ENCODE results near the gene CDK2.
A peak's percentile ranks its signal among the peaks of the same experiment; 100 is the strongest.
"Not testable (repeated sequence)": the region's sequence is repeated elsewhere in the genome, so short reads cannot be mapped to it uniquely, and the experiment has no call there.

Gene CDK2

DNA sequence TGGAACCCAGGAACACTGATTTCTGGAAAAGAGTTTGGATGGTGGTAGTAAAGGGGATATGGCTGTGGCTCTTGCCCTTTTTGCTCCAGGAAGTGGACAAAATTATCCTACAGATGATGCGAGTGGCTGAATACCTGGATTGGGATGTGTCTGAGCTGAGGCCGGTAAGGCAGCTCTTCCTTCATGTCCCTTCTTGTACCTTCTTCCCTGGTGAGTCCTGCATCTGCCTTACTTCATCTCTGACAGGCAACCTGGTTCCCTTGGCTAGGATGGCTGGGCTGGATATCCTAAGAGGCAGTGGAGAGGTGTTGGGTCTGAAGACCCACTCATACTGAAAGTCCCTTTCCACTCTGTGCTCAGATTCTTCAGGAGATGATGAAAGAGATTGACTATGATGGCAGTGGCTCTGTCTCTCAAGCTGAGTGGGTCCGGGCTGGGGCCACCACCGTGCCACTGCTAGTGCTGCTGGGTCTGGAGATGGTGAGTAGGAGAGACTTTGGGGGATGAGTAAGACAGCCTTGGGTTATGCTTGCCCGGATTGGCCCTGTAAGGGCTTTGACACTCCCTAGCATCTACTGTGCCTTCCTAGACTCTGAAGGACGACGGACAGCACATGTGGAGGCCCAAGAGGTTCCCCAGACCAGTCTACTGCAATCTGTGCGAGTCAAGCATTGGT, 27.7 kb upstream of the CDK2 start:
- no peak for DNase-seq

DNA sequence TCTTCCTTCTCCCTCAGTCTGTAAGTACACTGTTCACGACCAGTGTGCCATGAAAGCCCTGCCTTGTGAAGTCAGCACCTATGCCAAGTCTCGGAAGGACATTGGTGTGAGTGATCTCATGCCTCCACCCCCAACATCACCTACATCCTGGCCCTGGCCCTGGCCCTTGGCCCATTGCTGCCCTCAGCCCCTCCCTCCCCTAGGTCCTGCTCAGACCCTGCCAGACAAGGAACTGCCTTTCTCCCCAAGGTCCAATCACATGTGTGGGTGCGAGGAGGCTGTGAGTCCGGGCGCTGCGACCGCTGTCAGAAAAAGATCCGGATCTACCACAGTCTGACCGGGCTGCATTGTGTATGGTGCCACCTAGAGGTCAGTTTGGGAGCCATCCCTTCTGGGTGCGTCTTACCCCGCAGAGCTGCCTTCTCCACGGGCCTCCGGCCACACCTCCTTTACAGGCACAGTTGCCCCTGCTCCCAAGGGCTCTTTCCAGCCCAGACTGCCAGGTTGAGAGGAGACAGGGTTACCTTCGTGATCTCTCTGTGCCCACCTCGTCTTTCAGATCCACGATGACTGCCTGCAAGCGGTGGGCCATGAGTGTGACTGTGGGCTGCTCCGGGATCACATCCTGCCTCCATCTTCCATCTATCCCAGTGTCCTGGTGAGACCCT, 26.4 kb upstream of the CDK2 start:
- DNase-seq = peak; percentile 71 to 76

DNA sequence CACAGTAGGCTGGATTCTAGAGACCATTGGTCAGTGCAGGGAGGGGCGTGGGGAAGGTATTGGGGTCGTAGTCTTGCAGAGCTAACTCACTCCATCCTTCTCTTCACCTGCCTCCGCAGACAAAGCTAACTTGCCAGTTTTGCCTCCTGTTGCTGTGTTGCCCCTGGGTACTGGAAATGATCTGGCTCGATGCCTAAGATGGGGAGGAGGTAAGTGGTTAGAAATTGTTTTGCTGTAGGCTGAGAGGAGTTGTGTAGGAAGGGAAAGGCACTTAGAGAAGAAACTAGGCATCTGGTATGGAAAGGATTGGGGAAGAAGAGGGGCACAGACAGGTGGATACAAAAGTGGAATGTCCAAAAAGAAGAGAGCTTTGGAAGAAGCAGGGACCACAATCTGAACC, 24.6 kb upstream of the CDK2 start:
- DNase-seq = no peak

DNA sequence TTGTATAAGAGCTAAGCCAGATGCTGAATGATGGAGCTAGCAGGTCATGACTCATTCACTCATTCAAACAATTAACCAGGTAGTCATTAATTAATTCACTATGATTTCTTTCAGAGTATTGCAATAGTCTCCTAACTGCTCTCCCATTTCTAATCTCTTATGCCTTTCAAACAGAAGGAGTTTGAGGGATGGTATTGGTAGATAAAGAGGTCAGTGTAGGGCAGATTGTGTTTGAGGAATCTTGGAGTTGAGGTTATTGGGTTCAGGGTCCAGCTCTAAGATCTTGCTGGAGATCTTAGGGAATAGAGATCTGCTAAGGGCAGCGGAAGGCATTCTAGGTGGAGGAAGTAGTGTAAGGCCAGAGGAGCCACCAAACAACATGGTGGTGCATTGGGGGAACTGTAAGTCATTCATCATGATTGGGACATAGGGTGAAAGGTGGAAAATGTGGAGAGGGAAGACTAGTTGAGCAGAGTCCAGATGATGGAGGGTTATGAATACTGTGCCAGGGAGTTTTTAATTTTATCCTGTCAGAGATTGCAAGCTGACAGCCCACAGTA, 24.0 kb upstream of the CDK2 start:
- no peak for DNase-seq

DNA sequence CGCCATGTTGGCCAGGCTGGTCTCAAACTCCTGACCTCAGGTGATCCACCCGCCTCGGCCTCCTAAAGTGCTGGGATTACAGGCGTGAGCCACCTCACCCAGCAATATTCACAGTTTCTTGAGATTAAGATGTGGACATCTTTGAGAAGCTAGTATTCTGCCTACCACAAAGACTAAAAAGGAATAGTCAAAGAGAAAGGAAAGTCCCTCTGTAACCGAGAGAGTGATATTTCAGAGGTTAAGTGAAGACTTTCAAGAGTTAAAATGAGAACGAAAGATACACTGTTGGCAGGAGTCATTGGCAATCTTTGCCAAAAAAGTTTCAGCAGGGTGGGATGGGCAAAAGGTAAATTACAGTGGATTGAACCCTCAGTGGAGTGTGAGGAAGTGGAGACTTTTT, 20.1 kb upstream of the CDK2 start:
- no peak for DNase-seq

DNA sequence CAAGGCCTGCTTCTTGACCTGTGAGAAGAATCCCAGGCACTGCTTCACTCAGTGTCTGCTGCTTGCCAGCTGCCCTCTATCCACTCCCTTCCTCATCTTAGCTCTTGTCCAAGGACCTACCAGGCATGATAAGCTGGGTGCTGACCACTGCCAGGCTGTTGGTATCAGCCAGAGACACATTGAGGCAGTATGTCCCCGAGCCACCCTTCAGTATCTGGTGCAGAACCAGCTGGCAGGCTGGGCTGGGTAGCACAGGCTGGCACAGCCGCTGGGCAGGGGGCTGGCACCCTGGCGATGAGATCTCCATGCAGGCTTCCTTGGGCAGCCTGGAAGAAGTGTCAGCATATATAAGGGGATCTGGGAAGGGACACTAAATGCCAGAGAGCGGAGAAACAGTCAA, 11.3 kb upstream of the CDK2 start:
- no peak for DNase-seq

DNA sequence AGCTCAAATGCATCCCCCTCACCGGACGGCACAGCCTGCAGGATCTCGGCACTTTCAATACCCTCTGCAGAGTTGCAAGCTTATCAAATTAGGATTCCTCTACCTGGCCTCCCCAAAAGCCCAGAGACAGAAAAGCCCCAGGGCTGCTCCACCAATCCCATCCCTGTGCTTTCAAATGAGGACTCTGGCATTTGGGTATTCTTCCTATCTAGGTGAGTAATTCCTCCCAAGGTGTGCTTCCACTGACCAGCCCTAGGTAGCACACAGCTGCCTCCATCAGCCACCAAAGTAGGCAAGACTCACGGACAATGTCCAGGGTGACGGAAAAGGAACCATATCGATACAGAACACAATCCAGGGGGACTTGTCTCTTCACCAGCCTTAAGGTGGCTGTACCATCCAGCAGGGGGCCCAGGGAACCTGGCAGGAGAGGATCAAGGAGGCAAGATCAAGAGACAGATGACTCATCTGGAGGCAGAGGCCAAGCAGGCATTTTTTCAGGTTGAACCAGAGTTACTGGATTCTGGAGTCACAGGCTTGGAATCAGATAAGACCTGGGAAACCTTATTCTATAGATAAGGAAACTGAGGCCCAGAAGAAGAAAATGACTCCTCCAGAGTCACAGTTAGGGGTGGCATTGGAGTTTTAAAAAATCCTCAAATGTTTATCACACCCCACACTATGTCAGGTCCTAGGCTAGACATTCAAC, 10.7 kb upstream of the CDK2 start:
- DNase-seq = peak in 1 of 2 experiments; percentile 44

DNA sequence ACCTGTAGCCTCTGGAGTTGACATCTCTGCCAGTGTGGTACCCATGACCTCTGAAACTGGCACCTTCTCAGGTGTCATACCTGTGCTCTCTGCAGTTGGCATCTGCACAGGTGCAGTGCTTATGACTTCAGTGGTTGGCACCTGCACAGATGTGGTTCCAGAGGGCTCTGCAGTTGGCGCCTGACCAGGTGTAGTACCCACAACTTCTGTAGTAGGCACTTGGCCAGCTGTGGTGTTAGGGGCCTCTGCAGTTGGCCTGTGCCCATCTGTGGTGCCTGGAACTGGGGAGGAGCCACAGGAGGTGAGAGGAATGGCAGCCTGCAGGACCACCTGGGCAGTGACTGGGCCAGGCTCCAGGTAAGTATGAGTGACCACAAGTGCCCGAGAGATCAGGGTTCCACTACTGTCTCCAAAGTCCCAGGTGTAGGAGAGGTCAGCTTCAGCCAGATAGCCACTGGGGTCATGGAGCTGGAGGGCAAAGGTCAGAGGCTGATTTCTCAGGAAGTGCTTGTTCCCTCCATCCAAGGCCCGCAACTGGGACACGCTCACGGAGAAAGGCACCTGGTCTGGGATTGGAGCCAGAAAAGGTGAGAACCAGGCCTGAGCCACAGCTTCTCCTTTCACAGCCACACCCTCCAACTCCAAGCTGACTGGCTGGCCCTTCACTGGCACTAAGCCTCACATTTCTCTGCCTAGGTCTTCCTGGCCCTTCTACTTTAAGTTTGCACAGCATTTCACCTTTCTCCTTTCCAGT, 9.3 kb upstream of the CDK2 start:
- no peak for DNase-seq

DNA sequence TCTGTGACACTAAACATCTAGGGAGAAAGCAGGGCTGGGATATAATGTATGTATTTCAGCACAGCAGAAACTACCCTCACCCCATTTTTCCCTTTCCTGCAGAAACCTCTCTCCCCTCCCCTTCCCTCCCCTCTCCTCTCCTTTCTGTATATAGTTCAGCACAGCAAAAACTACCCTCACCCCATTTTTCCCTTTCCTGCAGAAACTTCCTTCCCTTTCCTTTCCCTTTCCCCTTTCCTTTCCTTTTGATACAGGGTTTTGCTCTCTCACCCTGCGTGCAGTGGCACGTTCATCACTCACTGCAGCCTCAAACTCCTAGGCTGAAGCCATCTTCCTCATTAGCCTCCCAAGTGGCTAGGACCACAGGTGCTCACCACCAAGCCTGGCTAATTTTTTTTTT, 2.9 kb upstream of the CDK2 start:
- DNase-seq = no peak

DNA sequence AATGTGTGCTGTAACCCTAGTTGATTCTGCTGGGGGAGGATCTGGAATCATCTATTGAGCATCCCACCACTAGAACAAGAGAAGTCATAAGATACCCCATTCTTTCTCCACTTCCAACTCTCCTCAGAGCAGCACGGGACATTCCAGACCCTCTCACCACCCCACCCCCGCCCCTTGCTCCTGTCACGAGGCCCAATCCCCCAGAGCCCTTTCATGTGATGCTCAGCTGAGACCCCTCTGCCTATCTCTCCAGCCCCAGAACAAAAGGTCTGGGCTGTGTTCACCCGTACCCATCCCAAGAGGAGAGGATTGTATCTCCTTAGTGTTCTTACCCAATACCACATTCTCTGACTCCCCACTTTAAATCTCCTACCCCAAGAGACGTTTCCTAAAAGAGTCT, 1.4 kb upstream of the CDK2 start:
- no peak for DNase-seq

DNA sequence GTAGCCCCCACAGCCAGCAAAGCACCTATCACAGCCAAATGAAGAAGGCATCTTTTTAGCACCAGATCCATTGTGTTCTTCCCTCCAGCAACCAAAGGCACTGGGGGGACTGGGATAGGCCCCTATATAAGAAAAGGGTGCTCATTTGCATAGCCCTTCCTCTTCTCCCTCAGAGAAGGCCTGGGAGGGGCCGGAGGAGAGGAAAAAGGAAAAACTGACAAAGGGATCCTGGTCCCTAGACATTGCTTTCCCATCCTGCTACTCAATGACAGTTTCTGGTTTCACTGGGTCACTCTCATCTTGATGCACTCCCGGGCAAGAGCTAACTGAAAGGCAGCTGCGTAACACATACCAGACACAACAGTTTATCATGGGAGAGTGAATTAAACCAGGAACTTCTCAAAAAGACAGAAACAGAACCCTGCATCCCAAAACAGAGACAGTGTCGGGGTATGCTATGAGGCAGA, 656 bp upstream of the CDK2 start, which contains the start of gene PMEL:
Gene PMEL (minus strand): TSS at position 102 of the 467 bp plus-strand sequence. CDS start 31 bp downstream, at position 71.
- no peak for DNase-seq

DNA sequence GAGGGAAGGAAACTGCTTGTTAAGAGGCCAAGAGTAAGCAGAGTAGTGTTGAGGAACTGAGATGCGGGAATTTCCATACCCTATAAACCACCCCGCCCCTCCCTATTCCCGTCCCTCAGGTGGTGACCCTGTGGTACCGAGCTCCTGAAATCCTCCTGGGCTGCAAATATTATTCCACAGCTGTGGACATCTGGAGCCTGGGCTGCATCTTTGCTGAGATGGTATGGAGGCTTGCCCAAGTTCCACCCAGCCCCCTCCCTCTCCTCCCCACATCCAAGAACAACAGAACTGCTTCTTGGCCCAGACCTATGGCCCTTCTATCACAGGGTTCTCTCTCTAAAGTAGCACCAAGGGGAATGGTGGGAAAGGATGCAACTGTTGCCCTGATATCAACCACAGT, 2.7 kb downstream of the CDK2 start:
- DNase-seq = no peak

DNA sequence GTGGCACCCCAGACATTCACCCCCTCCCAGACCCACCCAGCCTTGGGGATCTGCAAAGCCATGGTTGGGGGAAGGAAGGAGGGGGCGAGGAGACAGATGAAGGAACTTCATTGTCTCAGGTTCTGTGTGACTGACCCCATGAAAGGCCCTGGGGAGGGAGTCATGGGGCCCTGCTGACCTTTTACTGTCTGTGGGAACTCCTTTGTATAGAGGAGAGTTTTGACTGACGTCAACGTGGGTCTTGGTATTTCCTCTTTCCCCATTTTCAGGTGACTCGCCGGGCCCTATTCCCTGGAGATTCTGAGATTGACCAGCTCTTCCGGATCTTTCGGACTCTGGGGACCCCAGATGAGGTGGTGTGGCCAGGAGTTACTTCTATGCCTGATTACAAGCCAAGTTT, 4.1 kb downstream of the CDK2 start:
- DNase-seq = no peak

DNA sequence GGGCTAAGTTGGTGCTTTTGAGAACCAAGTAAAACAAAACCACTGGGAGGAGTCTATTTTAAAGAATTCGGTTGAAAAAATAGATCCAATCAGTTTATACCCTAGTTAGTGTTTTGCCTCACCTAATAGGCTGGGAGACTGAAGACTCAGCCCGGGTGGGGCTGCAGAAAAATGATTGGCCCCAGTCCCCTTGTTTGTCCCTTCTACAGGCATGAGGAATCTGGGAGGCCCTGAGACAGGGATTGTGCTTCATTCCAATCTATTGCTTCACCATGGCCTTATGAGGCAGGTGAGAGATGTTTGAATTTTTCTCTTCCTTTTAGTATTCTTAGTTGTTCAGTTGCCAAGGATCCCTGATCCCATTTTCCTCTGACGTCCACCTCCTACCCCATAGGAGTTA, 5.4 kb downstream of the CDK2 start:
- no peak for DNase-seq

DNA sequence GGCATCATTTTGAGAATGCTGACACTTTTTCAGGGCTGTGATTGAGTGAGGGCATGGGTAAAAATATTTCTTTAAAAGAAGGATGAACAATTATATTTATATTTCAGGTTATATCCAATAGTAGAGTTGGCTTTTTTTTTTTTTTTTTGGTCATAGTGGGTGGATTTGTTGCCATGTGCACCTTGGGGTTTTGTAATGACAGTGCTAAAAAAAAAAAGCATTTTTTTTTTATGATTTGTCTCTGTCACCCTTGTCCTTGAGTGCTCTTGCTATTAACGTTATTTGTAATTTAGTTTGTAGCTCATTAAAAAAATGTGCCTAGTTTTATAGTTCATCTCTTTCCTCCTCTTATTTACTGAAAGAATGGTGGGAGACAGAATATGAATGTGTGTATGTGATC, 5.8 kb downstream of the CDK2 start:
- no peak for DNase-seq

DNA sequence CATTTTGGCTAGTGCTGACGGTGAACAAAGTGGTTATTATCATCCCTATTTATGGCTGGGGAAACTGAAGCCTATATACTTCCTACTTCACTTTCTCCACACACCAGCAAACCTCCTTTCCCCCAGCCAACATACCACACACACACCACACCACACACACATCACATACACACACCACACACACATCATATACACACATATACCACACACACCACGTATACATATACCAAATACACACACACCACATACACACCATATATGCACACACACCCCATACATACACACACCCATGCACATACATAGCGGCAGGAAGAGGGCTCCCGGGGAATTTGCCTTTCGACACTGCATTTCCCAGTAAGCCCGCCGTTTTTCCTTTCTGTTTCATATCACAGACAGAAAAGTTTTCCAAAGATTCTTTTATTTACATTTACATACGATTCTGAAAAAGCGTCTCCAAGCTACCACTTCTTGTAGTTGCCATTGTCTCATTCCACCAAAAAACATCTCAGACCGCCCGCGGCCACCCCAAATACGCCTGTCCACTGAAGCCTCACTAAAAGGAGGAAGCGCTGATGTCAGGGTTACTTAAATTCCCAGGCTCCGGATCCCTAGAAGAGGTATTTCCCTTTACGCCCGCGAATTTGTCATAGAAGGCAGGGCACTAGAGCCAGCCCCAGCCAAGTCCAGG, 6.4 kb downstream of the CDK2 start:
- no peak for DNase-seq

DNA sequence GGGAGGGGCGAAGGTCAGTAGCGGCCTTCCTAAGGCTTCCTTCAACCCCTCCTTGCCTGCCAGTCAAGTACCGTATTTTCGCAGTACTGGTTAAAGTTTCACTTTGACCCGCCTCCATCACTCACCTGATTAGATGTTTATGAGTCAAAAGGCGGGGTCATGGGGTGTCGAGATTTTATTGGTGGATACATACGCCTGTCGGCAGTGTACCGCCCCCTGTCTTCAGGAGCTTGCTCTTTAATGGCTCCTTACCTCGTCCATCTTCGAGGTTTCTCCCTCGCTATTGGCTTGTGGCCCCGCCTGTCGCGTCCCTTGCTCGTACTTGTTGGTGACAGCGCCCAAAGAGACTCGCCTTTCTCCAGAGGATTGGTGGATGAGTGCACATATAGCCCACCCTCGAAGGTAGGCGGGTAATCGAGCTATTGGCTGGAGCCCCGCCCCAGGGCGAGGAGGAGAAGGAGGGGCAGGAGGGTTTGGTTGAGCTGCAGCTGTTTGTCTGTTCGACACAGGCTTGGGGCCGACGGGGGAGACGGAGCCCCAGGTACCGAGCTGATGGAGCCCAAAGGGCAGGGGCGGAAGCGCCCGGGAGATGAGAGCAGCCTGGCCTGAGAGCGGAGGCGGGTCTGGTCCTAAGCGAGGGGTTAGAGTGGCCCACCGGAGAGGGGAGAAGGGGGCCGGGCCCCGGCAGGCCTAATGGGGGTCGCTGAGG, 7.1 kb downstream of the CDK2 start, which contains the start of gene RAB5B:
Gene RAB5B (plus strand): TSS at position 480 of the 709 bp plus-strand sequence. CDS start 12,883 bp downstream, outside the sequence.
- peak; percentile 90 to 99 for DNase-seq

DNA sequence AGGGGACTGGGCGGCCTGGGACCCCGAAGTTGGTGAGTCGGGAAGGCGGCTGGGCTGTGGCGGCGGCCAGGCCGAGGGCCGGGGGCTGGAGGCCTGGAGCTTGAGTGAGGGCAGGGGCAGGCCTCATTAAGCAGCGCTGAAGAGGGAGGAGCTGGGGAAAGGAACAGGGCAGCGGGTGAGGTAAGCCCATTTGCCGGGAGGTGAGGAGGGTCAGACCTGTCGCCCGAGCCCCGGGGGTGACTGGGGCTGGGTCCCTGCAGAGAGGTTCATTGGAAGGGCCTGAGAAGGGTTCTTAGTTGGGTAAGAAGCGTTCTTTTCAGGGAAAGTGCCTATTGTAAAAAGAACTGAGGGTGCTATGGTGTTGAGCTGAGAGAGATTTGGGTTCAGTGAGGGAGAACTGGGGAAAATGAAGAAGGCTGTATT, 7.7 kb downstream of the CDK2 start:
- no peak for DNase-seq

DNA sequence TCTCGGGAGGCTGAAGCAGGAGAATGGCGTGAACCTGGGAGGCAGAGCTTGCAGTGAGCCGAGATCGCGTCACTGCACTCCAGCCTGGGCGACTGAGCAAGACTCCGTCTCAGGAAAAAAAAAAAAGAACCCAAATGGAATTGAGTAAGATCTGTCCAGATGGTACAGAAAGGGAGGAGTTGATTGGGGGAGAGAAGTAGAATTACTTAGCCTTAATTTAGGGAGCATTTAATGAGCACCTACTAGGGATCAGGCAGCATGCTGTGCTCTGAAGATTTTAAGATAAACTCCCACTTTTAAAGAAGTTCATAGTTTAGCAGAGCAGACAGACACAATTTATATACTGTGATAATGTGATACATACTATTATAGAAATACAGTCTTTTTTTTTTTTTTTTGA, 11.8 kb downstream of the CDK2 start:
- no peak for DNase-seq

DNA sequence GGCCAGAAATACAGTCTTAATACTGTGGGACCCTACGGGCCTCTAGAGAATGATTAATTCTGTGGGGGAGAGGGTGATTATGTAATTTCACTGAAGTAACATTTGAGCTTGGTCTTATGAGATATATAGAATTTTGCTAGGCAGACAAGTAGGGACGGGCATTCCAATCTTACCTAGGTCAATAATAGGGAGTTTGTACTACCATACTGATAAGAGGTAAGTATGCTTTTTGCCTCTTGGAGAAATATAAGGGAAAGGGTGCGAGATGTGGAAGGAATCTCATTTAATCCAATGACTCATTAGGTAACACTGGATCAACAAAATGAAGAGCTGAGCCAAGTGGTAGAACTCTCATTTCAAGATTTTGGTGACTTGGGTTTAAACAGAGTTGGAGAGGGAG, 12.4 kb downstream of the CDK2 start:
- DNase-seq = no peak

DNA sequence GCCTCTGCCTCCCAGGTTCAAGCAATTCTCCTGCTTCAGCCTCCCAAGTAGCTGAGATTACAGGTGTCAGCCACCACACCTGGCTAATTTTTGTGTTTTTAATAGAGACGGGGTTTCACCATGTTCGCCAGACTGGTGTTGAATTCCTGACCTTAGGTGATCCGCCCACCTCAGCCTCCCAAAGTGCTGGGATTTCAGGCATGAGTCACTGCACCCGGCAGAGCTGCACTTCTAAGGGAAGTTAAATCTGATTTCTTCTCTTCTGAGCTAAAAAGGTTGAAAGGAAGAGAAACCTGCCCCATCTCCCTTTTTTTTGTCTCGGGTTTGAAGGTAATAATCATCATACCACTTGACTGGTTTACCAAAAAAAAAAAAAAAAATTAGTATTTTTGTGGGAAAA, 15.3 kb downstream of the CDK2 start:
- DNase-seq = not testable (repeated sequence)

Data from stimulated activated CD4-positive, alpha-beta T cell treated with anti-CD3 and anti-CD28 coated beads, Interleukin-4, amount 100 ng/mL, for 4 hours (primary cell).